HCT116 (cell line): Measurements from ENCODE around the gene CLDN5. TPM values are rescaled to one million over a fixed set of nuclear protein-coding genes. Genes with fewer than 3 reads are reported as not detected.

Experiments used
- ATAC-seq: fragments of 200-7000 bp; cut with Tn5 transposase; 2 replicates; pipeline ENCODE4 v1.9.1; 2020; ENCODE audit warnings: mild to moderate bottlenecking, moderate library complexity
- BruUV-seq: library from RNA; stranded (reverse); fragments of 400-500 nt; replicated peaks from 2 replicates; lab custom pipeline; 2021; lab: Mats Ljungman, UMichigan
- CTCF ChIA-PET: fragments of 300-600 bp; sonication (Branson Sonifier 250); formaldehyde crosslinking; loops from one replicate; lab custom pipeline; 2021; ENCODE audit warnings: antibody characterized with exemption; lab: Charles Lee
- POLR2A ChIA-PET: fragments of 300-600, 350-600 bp; sonication (Branson Sonifier 250); formaldehyde crosslinking; loops from one replicate; lab custom pipeline; 2021; ENCODE audit warnings: antibody characterized with exemption; lab: Charles Lee
- RAD21 ChIA-PET, 2 experiments: fragments of 300-600 bp; sonication (Branson Sonifier 250); formaldehyde crosslinking; loops; one replicate each; lab custom pipeline; 2023; ENCODE audit warnings: low total read pairs in 2 of 2; ENCODE audit not compliant: uncharacterized antibody in 2 of 2, unreplicated experiment in 2 of 2, low non-redundant PET in 1 of 2; lab: Charles Lee
- DNase-seq: peaks from one replicate; pipeline ENCODE4 v3.0.0-alpha.2; 2010; ENCODE audit warnings: low read depth, low spot score
- H2AFZ ChIP-seq: fragments of 200-600 bp; shearing (Covaris generic), sonication (generic); 2 replicates; pipeline ENCODE4 v1.6.1; 2017; ENCODE audit warnings: low read depth, mixed run types, mixed read lengths, antibody characterized with exemption, low read length; ENCODE audit not compliant: poor library complexity, severe bottlenecking
- H3K27ac ChIP-seq: 2 replicates; pipeline ENCODE4 v1.5.1; 2012; ENCODE audit warnings: low read depth, low read length
- H3K27me3 ChIP-seq: fragments of 200-600 bp; sonication (generic); 2 replicates; pipeline ENCODE4 v1.6.1; 2016; ENCODE audit warnings: mixed run types, low read length, mixed read lengths; ENCODE audit not compliant: insufficient read depth
- H3K36me3 ChIP-seq, 2 experiments: fragments of 200-500 bp in 1 of 2; fragments of 200-600 bp in 1 of 2; sonication (Bioruptor generic) in 1 of 2; sonication (generic) in 1 of 2; 2 replicates each; pipeline versions ENCODE4 v1.5.1 to v1.6.1; 2014 to 2016; ENCODE audit warnings: low read length in 2 of 2, inconsistent platforms in 1 of 2, mixed read lengths in 1 of 2, mixed run types in 1 of 2; ENCODE audit not compliant: insufficient read depth in 2 of 2, control insufficient read depth in 1 of 2
- H3K4me1 ChIP-seq, 2 experiments: fragments of 200-600 bp in 1 of 2; sonication (generic) in 1 of 2; 2 replicates each; pipeline versions ENCODE4 v1.5.1 to v1.6.1; 2012 to 2017; ENCODE audit warnings: low read length in 2 of 2, inconsistent platforms in 1 of 2, mild to moderate bottlenecking in 1 of 2, mixed read lengths in 1 of 2, mixed run types in 1 of 2, moderate library complexity in 1 of 2; ENCODE audit not compliant: insufficient read depth in 2 of 2, control insufficient read depth in 1 of 2
- H3K4me2 ChIP-seq: fragments of 200-600 bp; sonication (generic); 2 replicates; pipeline ENCODE4 v1.6.1; 2017; ENCODE audit warnings: mixed run types, low read length, mixed read lengths
- H3K4me3 ChIP-seq, 2 experiments: fragments of 200-600 bp in 1 of 2; sonication (generic) in 1 of 2; replicated peaks in 1 of 2; 2 replicates each; pipeline ENCODE4 v1.5.1; 2011 to 2016; ENCODE audit warnings: low read length in 2 of 2, control low read depth in 1 of 2, low read depth in 1 of 2, mild to moderate bottlenecking in 1 of 2, mixed read lengths in 1 of 2, mixed run types in 1 of 2
- H3K79me2 ChIP-seq: fragments of 200-600 bp; sonication (generic); 2 replicates; pipeline ENCODE4 v1.6.1; 2017; ENCODE audit warnings: mild to moderate bottlenecking, mixed run types, low read length, moderate library complexity, mixed read lengths; ENCODE audit not compliant: insufficient read depth
- H3K9ac ChIP-seq: fragments of 200-600 bp; sonication (generic); 2 replicates; pipeline ENCODE4 v1.6.1; 2016; ENCODE audit warnings: low read length, mixed read lengths
- H3K9me2 ChIP-seq: fragments of 200-600 bp; sonication (generic), shearing (Covaris generic); 2 replicates; pipeline ENCODE4 v1.6.1; 2017; ENCODE audit warnings: mixed run types, mild to moderate bottlenecking, moderate library complexity; ENCODE audit not compliant: insufficient read depth
- H3K9me3 ChIP-seq, 2 experiments: fragments of 200-500 bp in 1 of 2; fragments of 200-600 bp in 1 of 2; sonication (Bioruptor generic) in 1 of 2; sonication (generic) in 1 of 2; 2 replicates each; pipeline ENCODE4 v1.6.1; 2014 to 2017; ENCODE audit warnings: low read length in 2 of 2, mixed read lengths in 2 of 2, inconsistent platforms in 1 of 2, low read depth in 1 of 2, mild to moderate bottlenecking in 1 of 2, mixed run types in 1 of 2, moderate library complexity in 1 of 2; ENCODE audit not compliant: control insufficient read depth in 1 of 2, insufficient read depth in 1 of 2
- H4K20me1 ChIP-seq: fragments of 200-600 bp; sonication (generic), shearing (Covaris generic); 2 replicates; pipeline ENCODE4 v1.6.1; 2017; ENCODE audit warnings: mixed run types, mild to moderate bottlenecking, moderate library complexity; ENCODE audit not compliant: insufficient read depth
- CBX3 ChIP-seq: IDR thresholded peaks from 2 replicates; pipeline ENCODE4 v1.6.1; 2012; ENCODE audit warnings: low read depth
- CEBPB ChIP-seq: IDR thresholded peaks from 2 replicates; pipeline ENCODE4 v1.6.1; 2012; ENCODE audit warnings: low read depth
- EGR1 ChIP-seq: IDR thresholded peaks from 2 replicates; pipeline ENCODE4 v1.6.1; 2012; ENCODE audit warnings: low read depth
- EZH2 ChIP-seq: fragments of 200-600 bp; sonication (generic); IDR thresholded peaks from 2 replicates; pipeline ENCODE4 v1.6.1; 2017; ENCODE audit warnings: antibody characterized with exemption, mixed run types
- EZH2phosphoT487 ChIP-seq: fragments of 200-600 bp; IDR thresholded peaks from 2 replicates; pipeline ENCODE4 v1.6.1; 2018; ENCODE audit warnings: antibody characterized with exemption, borderline replicate concordance
- JUND ChIP-seq: IDR thresholded peaks from 2 replicates; pipeline ENCODE4 v1.6.1; 2012
- POLR2A ChIP-seq: IDR thresholded peaks from 2 replicates; pipeline ENCODE4 v1.7.0; 2011; ENCODE audit warnings: borderline replicate concordance; ENCODE audit not compliant: insufficient read depth, insufficient read length; ENCODE audit errors: extremely low read depth
- RAD21 ChIP-seq: IDR thresholded peaks from 2 replicates; pipeline ENCODE4 v1.6.1; 2012; ENCODE audit warnings: low read depth, mild to moderate bottlenecking
- SIN3A ChIP-seq: IDR thresholded peaks from 2 replicates; pipeline ENCODE4 v1.6.1; 2012; ENCODE audit warnings: low read depth
- SP1 ChIP-seq: IDR thresholded peaks from 2 replicates; pipeline ENCODE4 v1.6.1; 2012; ENCODE audit warnings: low read depth
- TCF7L2 ChIP-seq: IDR thresholded peaks from 2 replicates; pipeline ENCODE4 v1.7.0; 2011; ENCODE audit warnings: borderline replicate concordance, inconsistent platforms; ENCODE audit not compliant: insufficient read depth, insufficient read length; ENCODE audit errors: extremely low read depth
- YY1 ChIP-seq: IDR thresholded peaks from 2 replicates; pipeline ENCODE4 v1.6.1; 2011; ENCODE audit warnings: low read length, low read depth, moderate library complexity, mild to moderate bottlenecking; ENCODE audit not compliant: insufficient replicate concordance; ENCODE audit errors: extremely low read depth
- ZFX ChIP-seq: fragments of 450-650 bp; IDR thresholded peaks from 2 replicates; pipeline ENCODE4 v1.6.1; 2017
- intact Hi-C: fragments of 100-400 bp; cut with micrococcal nuclease; formaldehyde crosslinking; loops from 2 replicates; pipeline ENCODE4 v1.10.0; 2022
- total RNA-seq: library from RNA; stranded (reverse); gene quantifications from one replicate; pipeline ENCODE4 v1.2.1, GENCODE V29; 2021; ENCODE audit not compliant: unreplicated experiment
- TF ChIP-seq, protein P1 (sequence below): IDR thresholded peaks from 2 replicates; pipeline ENCODE4 v1.6.1; 2012
- TF ChIP-seq, protein P2 (sequence below): IDR thresholded peaks from 2 replicates; pipeline ENCODE4 v1.6.1; 2012
- TF ChIP-seq, protein P3 (sequence below): IDR thresholded peaks from 2 replicates; pipeline ENCODE4 v1.6.1; 2012; ENCODE audit warnings: low read depth
- TF ChIP-seq, protein P4 (sequence below): IDR thresholded peaks from 2 replicates; pipeline ENCODE4 v1.6.1; 2011; ENCODE audit warnings: mild to moderate bottlenecking, low read length, moderate library complexity; ENCODE audit not compliant: insufficient replicate concordance; ENCODE audit errors: extremely low read depth

Gene CLDN5
- total RNA-seq, 1 experiment from 2014 or later = 0.32 TPM

DNA sequence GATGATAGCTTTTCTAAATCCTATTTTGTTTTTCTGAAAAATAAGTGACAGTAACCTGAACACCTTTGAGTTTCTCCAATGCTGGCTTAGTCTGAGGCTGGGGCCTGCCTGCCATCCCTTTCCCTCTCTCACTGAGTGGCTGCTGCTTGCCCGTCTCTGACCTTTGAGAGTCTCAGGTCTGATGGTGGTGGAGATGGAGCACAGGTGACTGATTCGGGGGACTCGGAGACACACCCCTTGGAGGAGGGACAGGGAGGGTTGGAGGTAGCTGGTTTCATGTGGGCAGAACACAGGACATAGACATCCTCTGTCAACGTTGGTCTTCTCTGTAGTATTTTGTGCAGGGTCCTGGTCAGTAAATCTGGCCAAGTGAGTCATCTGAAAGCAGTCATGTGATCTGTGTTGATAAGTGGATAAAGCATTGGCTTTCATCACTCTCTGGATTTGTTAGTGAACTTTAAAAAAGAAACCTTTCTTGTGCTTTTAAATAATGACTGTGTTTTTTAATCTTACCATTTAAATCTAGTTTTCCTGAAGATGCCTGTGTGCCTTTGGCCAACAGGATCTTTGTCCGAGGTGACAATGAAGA lies 47.1 kb upstream of the CLDN5 start:
- H3K27ac ChIP-seq = no peak overlapping the region
- CTCF ChIA-PET = no interaction called here
- TF ChIP-seq CBX3 (no peak), RAD21 (no peak), EZH2 (no peak), SIN3A (no peak), YY1 (no peak), JUND (no peak), POLR2A (no peak), TCF7L2 (no peak), SP1 (no peak), EZH2phosphoT487 (no peak), EGR1 (no peak), ZFX (no peak), CEBPB (no peak)
- TF ChIP-seq, protein P1, sequence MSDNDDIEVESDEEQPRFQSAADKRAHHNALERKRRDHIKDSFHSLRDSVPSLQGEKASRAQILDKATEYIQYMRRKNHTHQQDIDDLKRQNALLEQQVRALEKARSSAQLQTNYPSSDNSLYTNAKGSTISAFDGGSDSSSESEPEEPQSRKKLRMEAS = no peak
- TF ChIP-seq, protein P2, sequence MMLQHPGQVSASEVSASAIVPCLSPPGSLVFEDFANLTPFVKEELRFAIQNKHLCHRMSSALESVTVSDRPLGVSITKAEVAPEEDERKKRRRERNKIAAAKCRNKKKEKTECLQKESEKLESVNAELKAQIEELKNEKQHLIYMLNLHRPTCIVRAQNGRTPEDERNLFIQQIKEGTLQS = no peak
- TF ChIP-seq, protein P3, sequence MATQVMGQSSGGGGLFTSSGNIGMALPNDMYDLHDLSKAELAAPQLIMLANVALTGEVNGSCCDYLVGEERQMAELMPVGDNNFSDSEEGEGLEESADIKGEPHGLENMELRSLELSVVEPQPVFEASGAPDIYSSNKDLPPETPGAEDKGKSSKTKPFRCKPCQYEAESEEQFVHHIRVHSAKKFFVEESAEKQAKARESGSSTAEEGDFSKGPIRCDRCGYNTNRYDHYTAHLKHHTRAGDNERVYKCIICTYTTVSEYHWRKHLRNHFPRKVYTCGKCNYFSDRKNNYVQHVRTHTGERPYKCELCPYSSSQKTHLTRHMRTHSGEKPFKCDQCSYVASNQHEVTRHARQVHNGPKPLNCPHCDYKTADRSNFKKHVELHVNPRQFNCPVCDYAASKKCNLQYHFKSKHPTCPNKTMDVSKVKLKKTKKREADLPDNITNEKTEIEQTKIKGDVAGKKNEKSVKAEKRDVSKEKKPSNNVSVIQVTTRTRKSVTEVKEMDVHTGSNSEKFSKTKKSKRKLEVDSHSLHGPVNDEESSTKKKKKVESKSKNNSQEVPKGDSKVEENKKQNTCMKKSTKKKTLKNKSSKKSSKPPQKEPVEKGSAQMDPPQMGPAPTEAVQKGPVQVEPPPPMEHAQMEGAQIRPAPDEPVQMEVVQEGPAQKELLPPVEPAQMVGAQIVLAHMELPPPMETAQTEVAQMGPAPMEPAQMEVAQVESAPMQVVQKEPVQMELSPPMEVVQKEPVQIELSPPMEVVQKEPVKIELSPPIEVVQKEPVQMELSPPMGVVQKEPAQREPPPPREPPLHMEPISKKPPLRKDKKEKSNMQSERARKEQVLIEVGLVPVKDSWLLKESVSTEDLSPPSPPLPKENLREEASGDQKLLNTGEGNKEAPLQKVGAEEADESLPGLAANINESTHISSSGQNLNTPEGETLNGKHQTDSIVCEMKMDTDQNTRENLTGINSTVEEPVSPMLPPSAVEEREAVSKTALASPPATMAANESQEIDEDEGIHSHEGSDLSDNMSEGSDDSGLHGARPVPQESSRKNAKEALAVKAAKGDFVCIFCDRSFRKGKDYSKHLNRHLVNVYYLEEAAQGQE = no peak
- TF ChIP-seq, protein P4, sequence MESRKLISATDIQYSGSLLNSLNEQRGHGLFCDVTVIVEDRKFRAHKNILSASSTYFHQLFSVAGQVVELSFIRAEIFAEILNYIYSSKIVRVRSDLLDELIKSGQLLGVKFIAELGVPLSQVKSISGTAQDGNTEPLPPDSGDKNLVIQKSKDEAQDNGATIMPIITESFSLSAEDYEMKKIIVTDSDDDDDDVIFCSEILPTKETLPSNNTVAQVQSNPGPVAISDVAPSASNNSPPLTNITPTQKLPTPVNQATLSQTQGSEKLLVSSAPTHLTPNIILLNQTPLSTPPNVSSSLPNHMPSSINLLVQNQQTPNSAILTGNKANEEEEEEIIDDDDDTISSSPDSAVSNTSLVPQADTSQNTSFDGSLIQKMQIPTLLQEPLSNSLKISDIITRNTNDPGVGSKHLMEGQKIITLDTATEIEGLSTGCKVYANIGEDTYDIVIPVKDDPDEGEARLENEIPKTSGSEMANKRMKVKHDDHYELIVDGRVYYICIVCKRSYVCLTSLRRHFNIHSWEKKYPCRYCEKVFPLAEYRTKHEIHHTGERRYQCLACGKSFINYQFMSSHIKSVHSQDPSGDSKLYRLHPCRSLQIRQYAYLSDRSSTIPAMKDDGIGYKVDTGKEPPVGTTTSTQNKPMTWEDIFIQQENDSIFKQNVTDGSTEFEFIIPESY = no peak

More for the DNA sequence above, 47.1 kb upstream of the CLDN5 start:
- H3K4me3 ChIP-seq = no peak overlapping the region
- H3K79me2 ChIP-seq = no peaks in the 10 kb centered on the region
- no peak overlapping the region for H3K9ac ChIP-seq
- DNase-seq (no peak), ATAC-seq (no peak)
- peaks cover 0 to 3% of the 10 kb centered on the region in 2 experiments; a peak in 1 of 4 replicates for H3K4me1 ChIP-seq
- no peaks in the 10 kb centered on the region for H4K20me1 ChIP-seq
- H3K36me3 ChIP-seq = no peaks in the 10 kb centered on the region
- no peaks in the 10 kb centered on the region for H3K27me3 ChIP-seq
- BruUV-seq = no TSS peak
- no peak overlapping the region for H2AFZ ChIP-seq
- no peak overlapping the region for H3K4me2 ChIP-seq
- POLR2A ChIA-PET = no interaction called here
- no peaks in the 10 kb centered on the region for H3K9me2 ChIP-seq
- intact Hi-C loops = no loop called here
- no peaks in the 10 kb centered on the region for H3K9me3 ChIP-seq
- RAD21 ChIA-PET = no interaction called here
